HEK293T (cell line): ENCODE data around the gene PDZD8.

Experiments
- ARNT ChIP-seq: fragments of 450-650 bp; IDR thresholded peaks from 2 replicates; pipeline ENCODE4 v1.6.1; 2017; ENCODE audit warnings: mild to moderate bottlenecking
- BHLHE40 ChIP-seq: fragments of 450-650 bp; IDR thresholded peaks from 2 replicates; pipeline ENCODE4 v1.6.1; 2016; ENCODE audit warnings: mild to moderate bottlenecking, moderate library complexity, borderline replicate concordance
- CTBP1 ChIP-seq: fragments of 450-650 bp; IDR thresholded peaks from 2 replicates; pipeline ENCODE4 v1.6.1; 2016; ENCODE audit warnings: borderline replicate concordance
- ELF4 ChIP-seq: fragments of 450-650 bp; IDR thresholded peaks from 2 replicates; pipeline ENCODE4 v1.6.1; 2017; ENCODE audit warnings: antibody characterized with exemption
- FOXA1 ChIP-seq: fragments of 450-650 bp; IDR thresholded peaks from 2 replicates; pipeline ENCODE4 v1.6.1; 2016; ENCODE audit warnings: mild to moderate bottlenecking
- FOXK2 ChIP-seq: fragments of 450-650 bp; IDR thresholded peaks from 2 replicates; pipeline ENCODE4 v1.6.1; 2016; ENCODE audit warnings: mild to moderate bottlenecking
- FOXM1 ChIP-seq: fragments of 450-650 bp; IDR thresholded peaks from 2 replicates; pipeline ENCODE4 v1.6.1; 2017; ENCODE audit warnings: mild to moderate bottlenecking, borderline replicate concordance
- HDGF ChIP-seq: fragments of 450-650 bp; IDR thresholded peaks from 2 replicates; pipeline ENCODE4 v1.6.1; 2017; ENCODE audit warnings: antibody characterized with exemption, borderline replicate concordance
- L3MBTL2 ChIP-seq: fragments of 450-650 bp; conservative IDR thresholded peaks from 2 replicates; pipeline ENCODE4 v1.6.1; 2016; ENCODE audit warnings: mild to moderate bottlenecking
- SP1 ChIP-seq: fragments of 450-650 bp; IDR thresholded peaks from 2 replicates; pipeline ENCODE4 v1.6.1; 2017
- SUZ12 ChIP-seq: fragments of 450-650 bp; IDR thresholded peaks from 2 replicates; pipeline ENCODE4 v1.6.1; 2016; ENCODE audit warnings: mild to moderate bottlenecking
- ZNF384 ChIP-seq: fragments of 450-650 bp; IDR thresholded peaks from 2 replicates; pipeline ENCODE4 v1.6.1; 2016
- TF ChIP-seq, protein P1 (sequence below): fragments of 450-650 bp; IDR thresholded peaks from 2 replicates; pipeline ENCODE4 v1.6.1; 2016

DNA sequence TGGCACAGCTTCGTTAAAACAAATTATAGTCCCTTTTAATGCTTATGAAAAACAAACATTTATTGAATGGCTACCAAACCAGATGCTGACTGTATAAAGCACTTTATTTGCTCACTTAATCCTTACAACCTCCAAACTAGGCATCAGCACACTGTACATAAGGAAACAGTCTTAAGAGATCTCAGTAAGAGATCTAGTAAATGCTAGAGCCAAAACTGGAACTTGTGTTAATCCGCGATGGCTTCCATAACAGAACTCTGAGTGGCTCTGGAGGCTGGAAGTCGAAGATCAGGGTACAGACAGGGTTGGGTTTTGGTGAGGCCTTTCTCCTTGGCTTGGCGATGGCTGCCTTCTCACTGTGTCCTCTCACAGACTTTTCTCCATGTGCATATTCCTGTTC is 27.0 kb downstream of the PDZD8 start:
- TF ChIP-seq L3MBTL2 (no peak), ELF4 (no peak), SUZ12 (no peak), SP1 (no peak), HDGF (no peak), FOXM1 (no peak), ARNT (no peak), FOXK2 (no peak), ZNF384 (no peak), FOXA1 (no peak), CTBP1 (no peak), BHLHE40 (no peak)
- TF ChIP-seq, protein P1, sequence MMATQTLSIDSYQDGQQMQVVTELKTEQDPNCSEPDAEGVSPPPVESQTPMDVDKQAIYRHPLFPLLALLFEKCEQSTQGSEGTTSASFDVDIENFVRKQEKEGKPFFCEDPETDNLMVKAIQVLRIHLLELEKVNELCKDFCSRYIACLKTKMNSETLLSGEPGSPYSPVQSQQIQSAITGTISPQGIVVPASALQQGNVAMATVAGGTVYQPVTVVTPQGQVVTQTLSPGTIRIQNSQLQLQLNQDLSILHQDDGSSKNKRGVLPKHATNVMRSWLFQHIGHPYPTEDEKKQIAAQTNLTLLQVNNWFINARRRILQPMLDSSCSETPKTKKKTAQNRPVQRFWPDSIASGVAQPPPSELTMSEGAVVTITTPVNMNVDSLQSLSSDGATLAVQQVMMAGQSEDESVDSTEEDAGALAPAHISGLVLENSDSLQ, result no peak
